ENCODE measurements around the gene IFI30.

IFI30 gene

GRCh38 chr19:18192673-18193387 lies 19.2 kb downstream of the IFI30 start, which contains the start of gene MPV17L2:
Gene MPV17L2, plus strand, starts transcription at chr19:18193218. Its CDS starts 64 bp downstream, at chr19:18193282.
- Mint-ChIP-seq H3K27me3 (ENCODE audit: low read depth, poor library complexity) (peaks cover 3% of the 10 kb centered on the region), H3K36me3 (ENCODE audit: low read depth) (peaks cover under 1% of the 10 kb centered on the region), H3K4me1 (peaks cover 22% of the 10 kb centered on the region), H3K27ac (peak within 1 kb of the TSS; percentile 61), H3K4me3 (peak within 1 kb of the TSS; percentile 87), H3K9me3 (no peaks in the 10 kb centered on the region)
- no peak for TF ChIP-seq CTCF (IDR thresholded peaks at IDR 0.05)
- DNase-seq = peak; percentile 98

- no peak for TF ChIP-seq CTCF (IDR thresholded peaks at IDR 0.05)
- no peak for DNase-seq
- Mint-ChIP-seq H3K27me3 (ENCODE audit: low read depth, poor library complexity) (peaks cover 3% of the 10 kb centered on the region), H3K9me3 (no peaks in the 10 kb centered on the region), H3K4me1 (peaks cover 22% of the 10 kb centered on the region), H3K36me3 (ENCODE audit: low read depth) (peaks cover 8% of the 10 kb centered on the region), H3K4me3 (peak overlapping the region; percentile 87), H3K27ac (peak overlapping the region; percentile 61)
Observed at GRCh38 chr19:18193388-18194180, 20.0 kb downstream of the IFI30 start.

GRCh38 chr19:18194181-18194530 lies 20.5 kb downstream of the IFI30 start:
- Mint-ChIP-seq H3K9me3 (no peaks in the 10 kb centered on the region), H3K4me1 (peaks cover 22% of the 10 kb centered on the region), H3K4me3 (peak overlapping the region; percentile 87), H3K36me3 (ENCODE audit: low read depth) (peaks cover 13% of the 10 kb centered on the region), H3K27ac (no peak overlapping the region), H3K27me3 (ENCODE audit: low read depth, poor library complexity) (peaks cover 3% of the 10 kb centered on the region)
- no peak for TF ChIP-seq CTCF (IDR thresholded peaks at IDR 0.05)
- no peak for DNase-seq

GRCh38 chr19:18194554-18195238 lies 21.1 kb downstream of the IFI30 start:
- peaks cover 17% of the 10 kb centered on the region for H3K36me3 Mint-ChIP-seq (ENCODE audit: low read depth)
- H3K27ac Mint-ChIP-seq = no peak overlapping the region
- peak overlapping the region; percentile 87 for H3K4me3 Mint-ChIP-seq
- H3K9me3 Mint-ChIP-seq = no peaks in the 10 kb centered on the region
- DNase-seq = peak; percentile 58
- TF ChIP-seq CTCF (IDR thresholded peaks at IDR 0.05) = no peak
- H3K27me3 Mint-ChIP-seq (ENCODE audit: low read depth, poor library complexity) = no peaks in the 10 kb centered on the region
- H3K4me1 Mint-ChIP-seq = peaks cover 22% of the 10 kb centered on the region

- Mint-ChIP-seq H3K27ac (no peak overlapping the region), H3K36me3 (ENCODE audit: low read depth) (peaks cover 27% of the 10 kb centered on the region), H3K9me3 (no peaks in the 10 kb centered on the region), H3K4me1 (peaks cover 24% of the 10 kb centered on the region), H3K27me3 (ENCODE audit: low read depth, poor library complexity) (peaks cover 3% of the 10 kb centered on the region), H3K4me3 (no peak overlapping the region)
- DNase-seq = no peak
- no peak for TF ChIP-seq CTCF (IDR thresholded peaks at IDR 0.05)
Observed at GRCh38 chr19:18196511-18196845, 22.9 kb downstream of the IFI30 start.
